Ovary (tissue), 3 donors: Measurements from ENCODE around the gene LRRC4C.

ENCODE experiments used
- CTCF ChIP-seq, 3 donors: fragments of 450-650 bp in 2 of 3; fragments of 200-600 bp in 1 of 3; IDR thresholded peaks; one replicate each; pipeline versions ENCODE4 v1.5.1 to v1.8.0; 2016 to 2022; ENCODE audit warnings: antibody characterized with exemption in 3 of 3, mild to moderate bottlenecking in 1 of 3
- EP300 ChIP-seq: sonication (generic); formaldehyde crosslinking; IDR thresholded peaks from one replicate; pipeline ENCODE4 v1.6.1; 2017; ENCODE audit warnings: antibody characterized with exemption
- POLR2A ChIP-seq: fragments of 450-650 bp; IDR thresholded peaks from one replicate; pipeline ENCODE4 v1.6.1; 2017; ENCODE audit warnings: antibody characterized with exemption, mild to moderate bottlenecking, moderate library complexity
- donor health status: DM: no; HTN: no; CAD: no.

- TF ChIP-seq CTCF (IDR thresholded peaks at IDR 0.05) (no peak), POLR2A (no peak), EP300 (no peak)
These were observed 1289.4 kb downstream of the LRRC4C start for GRCh38 chr11:40170078-40170477.
